ENCODE measurements around the gene GZMM.

GZMM gene

DNA sequence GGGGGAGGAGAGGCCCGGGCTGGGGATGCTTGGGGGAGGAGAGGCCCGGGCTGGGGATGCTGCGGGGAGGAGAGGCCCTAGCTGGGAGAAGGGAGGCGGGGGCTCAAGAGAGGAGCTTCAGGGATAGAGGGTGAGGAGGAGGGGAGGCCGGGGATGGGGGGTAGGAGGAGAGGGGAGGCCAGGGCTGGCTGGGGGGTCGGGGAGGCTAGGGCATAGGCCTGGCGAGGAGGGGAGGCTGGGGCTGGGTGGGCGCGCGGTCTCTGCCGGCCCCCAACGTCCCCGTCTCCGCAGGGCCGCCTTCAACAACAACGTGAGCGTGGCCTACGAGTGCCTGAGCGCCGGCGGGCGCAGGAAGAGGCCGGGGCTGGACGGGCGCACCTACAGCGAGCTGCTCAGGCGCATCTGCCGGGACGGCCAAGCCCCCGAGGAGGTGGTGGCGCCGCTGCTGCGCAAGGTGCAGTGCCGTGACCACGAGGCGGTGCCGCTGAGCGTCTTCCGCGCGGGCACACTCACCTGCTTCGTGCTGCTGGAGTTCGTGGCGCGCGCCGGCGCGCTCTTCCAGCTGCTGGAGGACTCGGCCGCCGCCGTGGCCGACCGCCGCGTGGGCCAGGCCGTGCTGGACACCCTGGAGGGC is 25.1 kb upstream of the GZMM start:
- H3K27ac ChIP-seq = no peak overlapping the region
- H3K27me3 ChIP-seq (ENCODE audit: control insufficient read depth, insufficient read depth, low read length) = no peaks in the 10 kb centered on the region
- H3K4me1 ChIP-seq = no peaks in the 10 kb centered on the region
- TF ChIP-seq, protein P1, sequence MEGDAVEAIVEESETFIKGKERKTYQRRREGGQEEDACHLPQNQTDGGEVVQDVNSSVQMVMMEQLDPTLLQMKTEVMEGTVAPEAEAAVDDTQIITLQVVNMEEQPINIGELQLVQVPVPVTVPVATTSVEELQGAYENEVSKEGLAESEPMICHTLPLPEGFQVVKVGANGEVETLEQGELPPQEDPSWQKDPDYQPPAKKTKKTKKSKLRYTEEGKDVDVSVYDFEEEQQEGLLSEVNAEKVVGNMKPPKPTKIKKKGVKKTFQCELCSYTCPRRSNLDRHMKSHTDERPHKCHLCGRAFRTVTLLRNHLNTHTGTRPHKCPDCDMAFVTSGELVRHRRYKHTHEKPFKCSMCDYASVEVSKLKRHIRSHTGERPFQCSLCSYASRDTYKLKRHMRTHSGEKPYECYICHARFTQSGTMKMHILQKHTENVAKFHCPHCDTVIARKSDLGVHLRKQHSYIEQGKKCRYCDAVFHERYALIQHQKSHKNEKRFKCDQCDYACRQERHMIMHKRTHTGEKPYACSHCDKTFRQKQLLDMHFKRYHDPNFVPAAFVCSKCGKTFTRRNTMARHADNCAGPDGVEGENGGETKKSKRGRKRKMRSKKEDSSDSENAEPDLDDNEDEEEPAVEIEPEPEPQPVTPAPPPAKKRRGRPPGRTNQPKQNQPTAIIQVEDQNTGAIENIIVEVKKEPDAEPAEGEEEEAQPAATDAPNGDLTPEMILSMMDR (IDR thresholded peaks at IDR 0.05) = no peak
- no peak overlapping the region for H3K4me2 ChIP-seq (ENCODE audit: low read length)
- no peaks in the 10 kb centered on the region for H3K9me3 ChIP-seq (ENCODE audit: control insufficient read depth, low read length)
- H2AFZ ChIP-seq = no peak overlapping the region
- H3K36me3 ChIP-seq (ENCODE audit: control insufficient read depth, insufficient read depth, low read length) = no peaks in the 10 kb centered on the region
- no peak overlapping the region for H3K4me3 ChIP-seq (ENCODE audit: low read depth, low read length)
- peaks cover 7% of the 10 kb centered on the region for H3K79me2 ChIP-seq
- H3K9ac ChIP-seq = no peak overlapping the region

DNA sequence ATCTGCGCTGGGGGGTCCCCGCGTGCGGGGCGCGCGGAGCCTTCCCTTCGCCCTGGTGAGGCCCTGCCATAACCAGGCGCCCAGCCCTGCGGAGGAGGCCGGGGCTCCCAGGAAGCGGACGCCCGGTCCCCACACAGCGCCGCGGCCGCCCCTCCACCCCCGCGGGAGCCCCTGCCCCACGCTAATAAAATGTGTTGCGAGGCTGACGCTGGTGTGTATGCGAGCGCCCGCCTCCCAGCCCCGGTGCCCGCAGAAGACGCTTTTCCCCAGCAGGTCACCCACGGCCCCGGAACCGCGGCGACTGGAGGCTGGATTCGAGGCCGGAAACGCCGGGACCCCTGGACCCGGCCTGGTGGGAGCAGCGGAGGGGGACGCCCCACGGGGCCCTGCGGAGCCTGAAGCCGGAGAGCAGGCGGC is 24.4 kb upstream of the GZMM start:
- H3K4me1 ChIP-seq = no peaks in the 10 kb centered on the region
- peaks cover 7% of the 10 kb centered on the region for H3K79me2 ChIP-seq
- no peak overlapping the region for H3K27ac ChIP-seq
- no peaks in the 10 kb centered on the region for H3K36me3 ChIP-seq (ENCODE audit: control insufficient read depth, insufficient read depth, low read length)
- H3K27me3 ChIP-seq (ENCODE audit: control insufficient read depth, insufficient read depth, low read length) = no peaks in the 10 kb centered on the region
- no peak overlapping the region for H3K4me2 ChIP-seq (ENCODE audit: low read length)
- H3K9me3 ChIP-seq (ENCODE audit: control insufficient read depth, low read length) = no peaks in the 10 kb centered on the region
- H2AFZ ChIP-seq = no peak overlapping the region
- no peak overlapping the region for H3K9ac ChIP-seq
- no peak overlapping the region for H3K4me3 ChIP-seq (ENCODE audit: low read depth, low read length)
- TF ChIP-seq, protein P1 (IDR thresholded peaks at IDR 0.05) = no peak

DNA sequence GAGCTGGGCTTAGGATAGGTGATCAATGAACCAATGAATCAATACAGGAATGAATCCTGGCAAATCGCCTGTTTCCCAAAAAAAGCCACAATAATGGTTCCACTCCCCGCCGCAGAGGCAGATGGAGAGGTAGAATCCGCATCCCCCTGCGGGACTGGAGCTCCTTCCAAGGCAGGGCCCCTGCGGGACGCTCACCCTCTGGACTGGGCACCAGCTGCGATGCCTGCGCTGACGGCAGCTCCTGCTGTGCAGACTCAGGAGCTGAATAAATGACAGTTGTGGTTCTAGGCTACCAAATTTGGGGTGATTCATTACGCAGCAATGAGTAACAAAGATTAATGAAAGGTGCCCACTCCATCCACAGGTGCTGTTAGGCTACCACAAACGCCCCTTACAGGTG is 21.1 kb upstream of the GZMM start:
- Histone ChIP-seq H3K4me3 (ENCODE audit: low read depth, low read length) (no peak overlapping the region), H2AFZ (no peak overlapping the region)

DNA sequence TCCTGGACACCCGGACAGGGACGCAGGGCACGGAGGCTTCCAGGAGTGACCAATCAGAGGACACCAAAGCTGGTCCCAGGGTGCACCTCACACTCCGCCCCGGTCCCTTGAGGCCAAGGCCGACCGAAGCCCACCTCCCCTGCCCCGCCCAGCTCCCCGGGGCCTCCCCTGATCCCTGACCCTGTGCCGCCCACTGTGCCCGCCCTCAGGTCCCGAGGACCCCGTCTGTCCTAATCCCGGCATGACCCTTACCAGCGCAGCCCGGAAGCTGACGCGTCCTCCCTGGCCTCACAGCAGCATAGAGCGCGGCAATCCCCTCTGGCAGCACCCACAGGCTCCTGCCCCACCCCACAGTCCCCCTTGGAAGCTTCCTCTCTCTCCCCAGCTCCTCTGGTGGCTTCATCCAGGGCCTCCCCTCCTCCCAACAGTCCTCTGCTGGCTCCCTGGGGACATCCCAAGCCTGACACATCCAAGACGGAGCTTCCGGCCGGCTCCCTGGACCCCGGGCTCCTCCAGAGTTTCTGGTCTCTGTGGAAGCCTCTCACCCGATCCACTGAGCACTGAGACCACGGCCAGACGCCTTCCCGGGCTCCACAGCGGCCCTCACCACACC is 19.7 kb upstream of the GZMM start:
- H3K9me3 ChIP-seq (ENCODE audit: control insufficient read depth, low read length) = no peaks in the 10 kb centered on the region
- H3K79me2 ChIP-seq = no peaks in the 10 kb centered on the region
- H2AFZ ChIP-seq = no peak overlapping the region
- H3K36me3 ChIP-seq (ENCODE audit: control insufficient read depth, insufficient read depth, low read length) = no peaks in the 10 kb centered on the region
- no peak overlapping the region for H3K4me2 ChIP-seq (ENCODE audit: low read length)
- H3K4me3 ChIP-seq (ENCODE audit: low read depth, low read length) = no peak overlapping the region
- TF ChIP-seq, protein P1 (IDR thresholded peaks at IDR 0.05) = no peak
- no peak overlapping the region for H3K27ac ChIP-seq
- no peaks in the 10 kb centered on the region for H3K4me1 ChIP-seq
- no peaks in the 10 kb centered on the region for H3K27me3 ChIP-seq (ENCODE audit: control insufficient read depth, insufficient read depth, low read length)
- H3K9ac ChIP-seq = no peak overlapping the region

More for the DNA sequence above, 21.1 kb upstream of the GZMM start:
- no peaks in the 10 kb centered on the region for H3K79me2 ChIP-seq
- H3K27ac ChIP-seq = no peak overlapping the region
- H3K9me3 ChIP-seq (ENCODE audit: control insufficient read depth, low read length) = no peaks in the 10 kb centered on the region
- no peaks in the 10 kb centered on the region for H3K36me3 ChIP-seq (ENCODE audit: control insufficient read depth, insufficient read depth, low read length)
- no peak overlapping the region for H3K9ac ChIP-seq
- no peaks in the 10 kb centered on the region for H3K27me3 ChIP-seq (ENCODE audit: control insufficient read depth, insufficient read depth, low read length)
- TF ChIP-seq, protein P1 (IDR thresholded peaks at IDR 0.05) = no peak
- H3K4me2 ChIP-seq (ENCODE audit: low read length) = no peak overlapping the region
- H3K4me1 ChIP-seq = no peaks in the 10 kb centered on the region

DNA sequence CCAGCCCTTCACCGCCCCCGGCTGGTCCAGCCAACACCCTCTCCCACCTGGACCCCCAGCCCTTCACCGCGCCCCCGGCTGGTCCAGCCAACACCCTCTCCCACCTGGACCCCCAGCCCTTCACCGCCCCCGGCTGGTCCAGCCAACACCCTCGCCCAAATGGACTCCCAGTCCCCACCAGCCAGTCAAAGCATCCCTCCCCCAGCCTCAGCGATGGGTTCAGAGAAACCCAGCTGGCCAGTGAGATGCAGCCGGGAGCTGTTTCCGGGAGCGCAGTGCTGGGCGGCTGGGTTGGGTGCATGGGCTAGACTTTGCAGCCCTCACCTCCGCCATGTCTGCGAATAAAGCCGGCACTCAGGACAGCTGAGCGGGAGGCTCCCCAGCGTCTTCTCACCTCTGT is 18.8 kb upstream of the GZMM start:
- no peak overlapping the region for H2AFZ ChIP-seq
- H3K4me2 ChIP-seq (ENCODE audit: low read length) = no peak overlapping the region
- H3K4me3 ChIP-seq (ENCODE audit: low read depth, low read length) = no peak overlapping the region
- H3K27me3 ChIP-seq (ENCODE audit: control insufficient read depth, insufficient read depth, low read length) = no peaks in the 10 kb centered on the region
- no peaks in the 10 kb centered on the region for H3K9me3 ChIP-seq (ENCODE audit: control insufficient read depth, low read length)
- H3K79me2 ChIP-seq = no peaks in the 10 kb centered on the region
- no peak overlapping the region for H3K9ac ChIP-seq
- TF ChIP-seq, protein P1 (IDR thresholded peaks at IDR 0.05) = no peak
- H3K36me3 ChIP-seq (ENCODE audit: control insufficient read depth, insufficient read depth, low read length) = no peaks in the 10 kb centered on the region
- no peak overlapping the region for H3K27ac ChIP-seq
- no peaks in the 10 kb centered on the region for H3K4me1 ChIP-seq

Measured in parathyroid adenoma (tissue), 2 donors.